ENCODE measurements around the gene UBE2G2. TPM values are rescaled to one million over a fixed set of nuclear protein-coding genes. Genes with fewer than 3 reads are reported as not detected.

Gene UBE2G2, protein sequence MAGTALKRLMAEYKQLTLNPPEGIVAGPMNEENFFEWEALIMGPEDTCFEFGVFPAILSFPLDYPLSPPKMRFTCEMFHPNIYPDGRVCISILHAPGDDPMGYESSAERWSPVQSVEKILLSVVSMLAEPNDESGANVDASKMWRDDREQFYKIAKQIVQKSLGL
- total RNA-seq (2014; rRNA removed) = 159 and 189 TPM in 2 replicates
- percentile 96 among the genes with signal in this experiment for Bru-seq, nascent RNA
- BruChase-seq, experiment 1, labeled RNA remaining after a 6-hour chase = percentile 97 among the genes with signal in this experiment
- percentile 99 among the genes with signal in this experiment for BruChase-seq, experiment 2, labeled RNA remaining after a 2-hour chase
- long read RNA-seq, full-length matches to known transcripts = 217 of 449 reads
- long read RNA-seq, partial matches to known transcripts = 19 of 449 reads
- long read RNA-seq, other reads (novel, unspliced or antisense) = 213 of 449 reads

DNA sequence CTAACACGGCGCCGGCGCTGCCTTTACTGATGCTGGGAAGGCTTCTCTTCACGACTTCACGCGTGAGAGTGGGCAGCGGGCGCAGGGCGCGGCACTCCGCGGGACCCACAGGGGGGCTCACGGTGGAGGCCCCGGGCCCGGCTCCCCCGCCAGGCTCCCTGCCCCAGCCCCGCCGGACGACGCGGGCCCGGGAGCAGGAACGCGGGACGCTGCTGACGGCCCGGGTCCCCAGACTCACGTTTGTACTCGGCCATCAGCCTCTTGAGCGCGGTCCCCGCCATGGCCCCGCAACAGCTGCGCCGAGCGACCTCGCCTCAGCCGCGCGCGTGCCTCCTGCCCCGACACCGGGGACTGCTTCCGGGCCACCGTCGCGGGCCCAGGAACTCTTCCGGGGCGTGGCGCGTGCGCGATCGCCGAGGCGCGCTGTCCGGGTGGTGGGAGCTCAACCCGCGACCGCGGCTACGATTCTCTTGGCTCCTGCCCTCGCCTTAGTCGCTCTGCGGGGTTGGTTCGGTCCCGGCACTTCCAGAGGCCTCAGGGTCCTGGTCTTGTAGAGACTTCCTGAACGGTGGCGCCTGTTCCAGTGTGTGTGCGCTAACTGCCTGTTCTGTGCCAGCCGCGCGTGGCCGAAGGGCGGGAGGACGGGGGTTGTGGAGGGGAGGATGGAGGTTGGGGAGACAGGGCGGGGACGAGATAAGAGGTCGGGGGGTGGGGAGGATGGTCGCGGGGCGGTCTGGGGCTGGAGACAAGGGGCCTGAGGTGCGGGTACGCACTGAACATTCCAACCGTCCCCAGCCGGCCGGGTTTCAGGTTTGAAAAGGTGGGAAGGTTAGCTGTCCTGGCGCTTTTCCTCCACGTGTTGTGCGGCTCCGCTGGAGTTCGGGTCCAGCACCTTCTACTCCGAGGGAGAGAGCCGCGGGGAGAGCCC is at the start of gene UBE2G2:
UBE2G2 (minus strand) TSS at position 353 of the 928 bp plus-strand sequence; CDS start at position 281, 72 bp downstream.
- TF ChIP-seq, protein P1, sequence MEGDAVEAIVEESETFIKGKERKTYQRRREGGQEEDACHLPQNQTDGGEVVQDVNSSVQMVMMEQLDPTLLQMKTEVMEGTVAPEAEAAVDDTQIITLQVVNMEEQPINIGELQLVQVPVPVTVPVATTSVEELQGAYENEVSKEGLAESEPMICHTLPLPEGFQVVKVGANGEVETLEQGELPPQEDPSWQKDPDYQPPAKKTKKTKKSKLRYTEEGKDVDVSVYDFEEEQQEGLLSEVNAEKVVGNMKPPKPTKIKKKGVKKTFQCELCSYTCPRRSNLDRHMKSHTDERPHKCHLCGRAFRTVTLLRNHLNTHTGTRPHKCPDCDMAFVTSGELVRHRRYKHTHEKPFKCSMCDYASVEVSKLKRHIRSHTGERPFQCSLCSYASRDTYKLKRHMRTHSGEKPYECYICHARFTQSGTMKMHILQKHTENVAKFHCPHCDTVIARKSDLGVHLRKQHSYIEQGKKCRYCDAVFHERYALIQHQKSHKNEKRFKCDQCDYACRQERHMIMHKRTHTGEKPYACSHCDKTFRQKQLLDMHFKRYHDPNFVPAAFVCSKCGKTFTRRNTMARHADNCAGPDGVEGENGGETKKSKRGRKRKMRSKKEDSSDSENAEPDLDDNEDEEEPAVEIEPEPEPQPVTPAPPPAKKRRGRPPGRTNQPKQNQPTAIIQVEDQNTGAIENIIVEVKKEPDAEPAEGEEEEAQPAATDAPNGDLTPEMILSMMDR (conservative IDR thresholded peaks at IDR 0.05; ENCODE audit: low read depth, low read length) = no peak
- TF ChIP-seq EZH2 (IDR thresholded peaks at IDR 0.05; ENCODE audit: low read length, unreplicated experiment) (no peak), EZH2phosphoT487 (IDR thresholded peaks at IDR 0.05; ENCODE audit: borderline replicate concordance, low read length) (no peak)
- Histone ChIP-seq H3K79me2 (ENCODE audit: low read length) (peaks cover 85% of the 10 kb centered on the region), H3K4me2 (ENCODE audit: low read length) (peak within 1 kb of the TSS; percentile 97), H2AFZ (ENCODE audit: low read length) (peak within 1 kb of the TSS; percentile 91), H3K27ac (ENCODE audit: low read length) (peak within 1 kb of the TSS; percentile 69), H4K20me1 (ENCODE audit: low read length) (peaks cover 32% of the 10 kb centered on the region), H3K9ac (ENCODE audit: low read length) (peak within 1 kb of the TSS; percentile 99), H3K9me3 (ENCODE audit: low read length) (no peaks in the 10 kb centered on the region), H3K4me1 (ENCODE audit: insufficient read depth, low read length) (peaks cover 22% of the 10 kb centered on the region), H3F3A (ENCODE audit: low read length, unreplicated experiment) (no peaks in the 10 kb centered on the region), H3K9me2 (replicated peaks; ENCODE audit: low read length) (no peaks in the 10 kb centered on the region), H3K4me3 (ENCODE audit: low read length) (peak within 1 kb of the TSS; percentile 94), H3K36me3 (ENCODE audit: low read depth, low read length) (peaks cover 60% of the 10 kb centered on the region), H3K27me3 (ENCODE audit: low read length) (no peaks in the 10 kb centered on the region)
- ATAC-seq (peak; percentile 81), DNase-seq (peak; percentile 86)
- POLR2A ChIA-PET (ENCODE audit: unreplicated experiment) = interaction anchor here (0.8 to 1.9 kb wide), 2 partner anchors 16 to 218 kb away, joined by 5 to 22 read pairs; partner anchors contain the start of gene SUMO3
- CTCF ChIA-PET = interaction anchor here (0.6 to 1.2 kb wide), 4 partner anchors 91 to 265 kb away, joined by 3 to 8 read pairs (median 4); no protein-coding TSS in a partner anchor
- BruUV-seq (replicated peaks) = TSS peak; percentile 53
- intact Hi-C loops (cut with micrococcal nuclease) = loop anchor here (2.0 kb wide), 3 partner anchors 15 to 139 kb away; partner anchors contain the start of gene SLX9

DNA sequence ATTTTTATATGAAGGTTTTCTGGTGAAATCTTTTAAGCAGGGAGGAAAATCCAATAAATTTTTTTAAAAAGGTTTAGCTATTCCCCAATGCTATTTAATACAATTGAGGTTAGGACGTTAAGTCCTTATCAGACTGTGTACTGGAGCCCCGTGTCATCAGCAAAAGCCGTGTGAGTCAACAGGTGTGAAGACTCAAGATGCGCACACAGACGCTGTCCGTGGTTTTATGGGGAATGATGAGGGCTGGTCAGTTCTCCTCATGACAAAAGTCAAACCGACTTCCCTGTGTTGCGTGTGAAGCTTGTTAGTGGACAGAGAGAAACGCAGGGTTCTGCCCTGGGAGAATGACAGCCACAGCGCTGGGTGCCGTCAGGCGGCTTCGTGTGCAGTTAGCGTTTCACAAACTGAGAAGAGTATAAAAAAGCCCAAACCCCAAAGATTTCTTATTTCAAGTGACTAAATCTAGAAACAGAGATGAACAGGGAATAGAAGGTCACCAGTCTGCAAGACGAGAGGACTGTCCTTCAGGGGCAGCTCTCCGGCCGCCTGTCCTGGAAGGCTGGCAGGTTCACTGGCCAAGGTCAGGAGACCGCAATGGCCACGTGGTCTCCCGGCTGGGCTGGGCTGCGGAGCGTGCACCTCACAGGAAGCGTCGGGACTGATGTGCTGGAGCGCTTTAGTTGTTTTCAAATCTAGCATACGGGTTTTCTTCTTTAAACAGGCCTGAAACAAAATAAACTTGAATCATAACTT is 49.5 kb upstream of the UBE2G2 start:
- Histone ChIP-seq H3K9ac (ENCODE audit: low read length) (no peak overlapping the region), H3K9me2 (replicated peaks; ENCODE audit: low read length) (no peaks in the 10 kb centered on the region), H3K4me1 (ENCODE audit: insufficient read depth, low read length) (peaks cover 10% of the 10 kb centered on the region), H3K36me3 (ENCODE audit: low read depth, low read length) (peaks cover 51% of the 10 kb centered on the region), H2AFZ (ENCODE audit: low read length) (no peak overlapping the region), H3K4me3 (ENCODE audit: low read length) (no peak overlapping the region), H3K4me2 (ENCODE audit: low read length) (no peak overlapping the region), H3K79me2 (ENCODE audit: low read length) (peaks cover 36% of the 10 kb centered on the region), H3K9me3 (ENCODE audit: low read length) (no peaks in the 10 kb centered on the region), H3K27me3 (ENCODE audit: low read length) (no peaks in the 10 kb centered on the region), H3K27ac (ENCODE audit: low read length) (no peak overlapping the region), H3F3A (ENCODE audit: low read length, unreplicated experiment) (no peaks in the 10 kb centered on the region), H4K20me1 (ENCODE audit: low read length) (0 out of 2 replicates have a peak, but pooled peaks cover 19% of the 10 kb centered on the region)
- ChIA-PET CTCF (no interaction called here), POLR2A (ENCODE audit: unreplicated experiment) (no interaction called here)
- BruUV-seq (replicated peaks) = no TSS peak
- ATAC-seq = no peak
- intact Hi-C loops (cut with micrococcal nuclease) = no loop called here
- no peak for TF ChIP-seq EZH2phosphoT487 (IDR thresholded peaks at IDR 0.05; ENCODE audit: borderline replicate concordance, low read length)
- TF ChIP-seq EZH2 (IDR thresholded peaks at IDR 0.05; ENCODE audit: low read length, unreplicated experiment) = no peak
- TF ChIP-seq, protein P1 (conservative IDR thresholded peaks at IDR 0.05; ENCODE audit: low read depth, low read length) = no peak
- DNase-seq = no peak
